A673 (cell line): ENCODE measurements around the gene PRR23A. TPM values are rescaled to one million over a fixed set of nuclear protein-coding genes. Genes with fewer than 3 reads are reported as not detected.

Experiments
- BruUV-seq: library from RNA; stranded (reverse); fragments of 400-500 nt; replicated peaks from 2 replicates; lab custom pipeline; 2021; lab: Mats Ljungman, UMichigan
- CTCF ChIA-PET: fragments of 300-600 bp; sonication (Branson Sonifier 250); formaldehyde crosslinking; loops from one replicate; lab custom pipeline; 2022; ENCODE audit warnings: antibody characterized with exemption; lab: Charles Lee
- POLR2A ChIA-PET: fragments of 300-600 bp; sonication (Branson Sonifier 250); formaldehyde crosslinking; loops from one replicate; lab custom pipeline; 2022; ENCODE audit warnings: antibody characterized with exemption; ENCODE audit not compliant: low non-redundant PET; lab: Charles Lee
- DNase-seq: peaks from one replicate; pipeline ENCODE4 v3.0.0-alpha.2; 2015; ENCODE audit warnings: low spot score
- H3K27ac ChIP-seq: fragments of 200-600 bp; sonication (generic); 2 replicates; pipeline ENCODE4 v1.5.1; 2016; ENCODE audit warnings: mixed run types, low read depth, mild to moderate bottlenecking, mixed read lengths, antibody characterized with exemption, low read length; ENCODE audit not compliant: poor library complexity, severe bottlenecking
- H3K27me3 ChIP-seq: fragments of 200-600 bp; sonication (generic); replicated peaks from 2 replicates; pipeline ENCODE4 v1.6.1; 2017; ENCODE audit warnings: mixed run types, low read depth, mild to moderate bottlenecking, mixed read lengths, antibody characterized with exemption, low read length; ENCODE audit not compliant: insufficient read depth, poor library complexity
- H3K36me3 ChIP-seq: fragments of 200-600 bp; sonication (generic); 2 replicates; pipeline ENCODE4 v1.6.1; 2016; ENCODE audit warnings: mixed run types, mild to moderate bottlenecking, mixed read lengths, antibody characterized with exemption, low read length; ENCODE audit not compliant: insufficient read depth, poor library complexity, severe bottlenecking
- H3K4me1 ChIP-seq: fragments of 200-600 bp; sonication (generic); 2 replicates; pipeline ENCODE4 v1.6.1; 2017; ENCODE audit warnings: mixed run types, mild to moderate bottlenecking, mixed read lengths, antibody characterized with exemption, low read length; ENCODE audit not compliant: insufficient read depth, poor library complexity, severe bottlenecking
- H3K4me3 ChIP-seq: fragments of 200-600 bp; sonication (generic); 2 replicates; pipeline ENCODE4 v1.5.1; 2016; ENCODE audit warnings: low read depth, mixed run types, mild to moderate bottlenecking, mixed read lengths, low read length; ENCODE audit not compliant: poor library complexity, severe bottlenecking
- H3K9me3 ChIP-seq: fragments of 200-600 bp; sonication (generic); 2 replicates; pipeline ENCODE4 v1.6.1; 2016; ENCODE audit warnings: mixed run types, low read depth, mild to moderate bottlenecking, mixed read lengths, antibody characterized with exemption, low read length; ENCODE audit not compliant: poor library complexity, severe bottlenecking
- CTCF ChIP-seq: fragments of 300-800, 200-600 bp; sonication (generic); conservative IDR thresholded peaks from 2 replicates; pipeline ENCODE4 v1.5.1; 2017; ENCODE audit warnings: low read depth, mild to moderate bottlenecking, antibody characterized with exemption, low read length, moderate library complexity, mixed read lengths
- EZH2 ChIP-seq: fragments of 200-600 bp; sonication (generic); IDR thresholded peaks from 2 replicates; pipeline ENCODE4 v1.6.1; 2017; ENCODE audit warnings: borderline replicate concordance, low read depth, mild to moderate bottlenecking, mixed read lengths, antibody characterized with exemption, low read length; ENCODE audit not compliant: poor library complexity, severe bottlenecking
- intact Hi-C: fragments of 100-400 bp; cut with micrococcal nuclease; formaldehyde crosslinking; loops from one replicate; pipeline ENCODE4 v1.10.0; 2022; ENCODE audit not compliant: unreplicated experiment
- total RNA-seq: library from RNA; stranded (reverse); gene quantifications from 2 replicates; pipeline ENCODE4 v1.2.3, GENCODE V29; 2021

The PRR23A gene
- total RNA-seq, 1 experiment from 2014 or later: not detected

- TF ChIP-seq EZH2 (no peak), CTCF (no peak)
- no peaks in the 10 kb centered on the region for H3K27me3 ChIP-seq
- DNase-seq: no peak
- BruUV-seq: no TSS peak
- ChIA-PET POLR2A (no interaction called here), CTCF (interaction anchor here (0.6 kb wide), 1 partner anchor 31 kb away, joined by 3 read pairs; no protein-coding TSS in a partner anchor)
- intact Hi-C loops: no loop called here
- no peak overlapping the region for H3K4me3 ChIP-seq
- H3K36me3 ChIP-seq: no peaks in the 10 kb centered on the region
- no peak overlapping the region for H3K27ac ChIP-seq
- no peaks in the 10 kb centered on the region for H3K9me3 ChIP-seq
- no peaks in the 10 kb centered on the region for H3K4me1 ChIP-seq
These were observed 18.9 kb downstream of the PRR23A start for GRCh38 chr3:138987181-138987580.

- Histone ChIP-seq H3K27me3 (no peaks in the 10 kb centered on the region), H3K27ac (no peak overlapping the region), H3K4me1 (no peaks in the 10 kb centered on the region), H3K36me3 (no peaks in the 10 kb centered on the region), H3K4me3 (no peak overlapping the region), H3K9me3 (no peaks in the 10 kb centered on the region)
- DNase-seq: no peak
- TF ChIP-seq CTCF: no peak
- no peak for TF ChIP-seq EZH2
- ChIA-PET CTCF (no interaction called here), POLR2A (no interaction called here)
- no TSS peak for BruUV-seq
- intact Hi-C loops: no loop called here
These were observed 20.1 kb downstream of the PRR23A start for GRCh38 chr3:138985932-138986331.

GRCh38 chr3:138984816-138985215, 21.3 kb downstream of the PRR23A start:
- TF ChIP-seq CTCF (no peak), EZH2 (no peak)

More at GRCh38 chr3:138984816-138985215, 21.3 kb downstream of the PRR23A start:
- H3K36me3 ChIP-seq: no peaks in the 10 kb centered on the region
- H3K27me3 ChIP-seq: no peaks in the 10 kb centered on the region
- H3K4me3 ChIP-seq: no peak overlapping the region
- POLR2A ChIA-PET: no interaction called here
- H3K4me1 ChIP-seq: no peaks in the 10 kb centered on the region
- CTCF ChIA-PET: no interaction called here
- intact Hi-C loops: no loop called here
- no peaks in the 10 kb centered on the region for H3K9me3 ChIP-seq
- BruUV-seq: no TSS peak
- DNase-seq: no peak
- no peak overlapping the region for H3K27ac ChIP-seq
